Measurements from ENCODE around the gene NBPF12. TPM values are rescaled to one million over a fixed set of nuclear protein-coding genes. Genes with fewer than 3 reads are reported as not detected.
"Not testable (repeated sequence)": the region's sequence is repeated elsewhere in the genome, so short reads cannot be mapped to it uniquely, and the experiment has no call there.

Gene NBPF12, protein sequence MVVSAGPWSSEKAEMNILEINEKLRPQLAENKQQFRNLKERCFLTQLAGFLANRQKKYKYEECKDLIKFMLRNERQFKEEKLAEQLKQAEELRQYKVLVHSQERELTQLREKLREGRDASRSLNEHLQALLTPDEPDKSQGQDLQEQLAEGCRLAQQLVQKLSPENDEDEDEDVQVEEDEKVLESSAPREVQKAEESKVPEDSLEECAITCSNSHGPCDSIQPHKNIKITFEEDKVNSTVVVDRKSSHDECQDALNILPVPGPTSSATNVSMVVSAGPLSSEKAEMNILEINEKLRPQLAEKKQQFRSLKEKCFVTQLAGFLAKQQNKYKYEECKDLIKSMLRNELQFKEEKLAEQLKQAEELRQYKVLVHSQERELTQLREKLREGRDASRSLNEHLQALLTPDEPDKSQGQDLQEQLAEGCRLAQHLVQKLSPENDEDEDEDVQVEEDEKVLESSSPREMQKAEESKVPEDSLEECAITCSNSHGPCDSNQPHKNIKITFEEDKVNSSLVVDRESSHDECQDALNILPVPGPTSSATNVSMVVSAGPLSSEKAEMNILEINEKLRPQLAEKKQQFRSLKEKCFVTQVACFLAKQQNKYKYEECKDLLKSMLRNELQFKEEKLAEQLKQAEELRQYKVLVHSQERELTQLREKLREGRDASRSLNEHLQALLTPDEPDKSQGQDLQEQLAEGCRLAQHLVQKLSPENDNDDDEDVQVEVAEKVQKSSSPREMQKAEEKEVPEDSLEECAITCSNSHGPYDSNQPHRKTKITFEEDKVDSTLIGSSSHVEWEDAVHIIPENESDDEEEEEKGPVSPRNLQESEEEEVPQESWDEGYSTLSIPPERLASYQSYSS (N-terminal part only)
- total RNA-seq: 1 to 10 TPM; 6.6 to 7.8 TPM

DNA sequence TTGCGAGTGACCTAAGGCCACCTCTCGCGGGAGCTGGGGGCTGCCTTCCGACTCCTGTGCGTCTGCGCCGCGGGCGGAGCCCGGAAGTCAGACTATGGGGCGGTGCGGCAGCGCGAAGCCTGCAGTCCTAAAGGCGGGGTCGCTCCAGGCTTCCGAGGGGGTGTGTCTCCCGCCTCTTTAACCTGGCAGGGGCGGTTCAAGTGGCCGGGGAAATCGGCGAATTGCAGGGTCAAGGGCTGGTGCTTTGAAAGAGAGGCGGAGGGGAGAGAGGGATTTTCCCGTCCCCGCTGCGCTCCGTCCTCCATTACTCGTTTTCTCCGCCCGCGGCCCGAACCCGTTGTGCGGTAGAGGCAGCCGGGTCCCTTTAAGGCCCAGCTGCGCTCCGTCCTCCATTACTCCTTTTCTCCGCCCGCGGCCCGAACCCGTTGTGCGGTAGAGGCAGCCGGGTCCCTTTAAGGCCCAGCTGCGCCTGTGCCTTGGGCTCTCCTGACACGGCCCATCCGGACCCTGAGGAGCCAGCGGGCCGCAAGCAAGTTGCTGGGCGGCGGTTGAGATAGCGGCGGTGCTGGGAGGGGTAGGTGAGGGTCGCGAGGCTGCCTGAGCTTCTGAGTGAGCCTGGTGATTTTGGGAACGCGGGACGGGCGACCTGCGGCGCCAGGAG is at the start of gene NBPF12:
NBPF12 (plus strand) TSS at position 83 of the 661 bp plus-strand sequence. CDS start 21,820 bp downstream, outside the sequence.
- H3K27me3 ChIP-seq; H3K36me3 ChIP-seq; intact Hi-C loops (cut with DNase I); H3K4me1 ChIP-seq; H3K9me3 ChIP-seq: not testable (repeated sequence)
- H3K27ac ChIP-seq: peak within 1 kb of the TSS; percentile 86
- H3K9ac ChIP-seq (ENCODE audit: low read depth in 2 of 2, low read length in 2 of 2): peak within 1 kb of the TSS; percentile 34 to 73
- DNase-seq: peak; percentile 87
- H3K4me3 ChIP-seq: peak within 1 kb of the TSS; percentile 76

DNA sequence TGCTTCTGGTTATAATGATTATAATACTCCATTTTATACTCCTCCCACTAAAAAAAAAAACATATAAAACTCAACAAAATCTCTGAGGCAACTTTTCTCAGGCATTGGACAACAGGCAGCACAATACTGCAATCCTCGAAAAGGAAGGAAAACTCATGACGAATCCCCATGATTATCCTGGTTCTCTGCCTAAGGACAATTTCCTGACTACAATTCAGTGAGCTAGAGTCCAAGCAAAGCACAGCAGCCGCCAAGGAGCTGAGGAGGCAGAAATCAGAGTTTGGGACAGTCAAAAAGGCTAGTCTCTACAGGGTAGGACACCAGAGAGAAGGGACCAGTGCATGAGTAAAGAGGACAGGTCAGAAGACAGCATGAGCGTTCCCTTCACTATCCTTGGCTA is 46.8 kb upstream of the NBPF12 start:
- H3K9ac ChIP-seq (ENCODE audit: low read depth in 2 of 2, low read length in 2 of 2); H3K36me3 ChIP-seq; H3K4me3 ChIP-seq; H3K9me3 ChIP-seq; intact Hi-C loops (cut with DNase I); H3K27ac ChIP-seq; DNase-seq; H3K4me1 ChIP-seq; H3K27me3 ChIP-seq: not testable (repeated sequence)

DNA sequence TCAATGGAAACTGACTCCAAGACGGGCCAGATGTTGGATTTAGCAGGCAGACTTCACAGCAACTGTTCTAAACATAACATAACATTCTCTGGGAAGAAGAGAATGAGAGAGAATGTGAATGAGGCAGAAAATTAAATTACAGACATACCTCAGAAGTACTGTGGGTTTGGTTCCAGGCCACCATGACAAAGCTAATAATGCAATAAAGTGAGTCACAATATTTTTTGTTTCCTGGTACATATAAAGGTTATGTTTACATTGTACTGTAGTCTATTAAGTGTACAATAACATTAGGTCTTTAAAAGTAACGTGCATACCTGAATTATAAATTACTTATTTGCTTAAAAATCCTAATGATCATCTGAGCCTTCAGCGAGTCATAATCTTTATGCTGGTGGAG is 45.8 kb upstream of the NBPF12 start:
- H3K27ac ChIP-seq; H3K4me3 ChIP-seq; H3K36me3 ChIP-seq; intact Hi-C loops (cut with DNase I); DNase-seq; H3K27me3 ChIP-seq; H3K4me1 ChIP-seq; H3K9ac ChIP-seq (ENCODE audit: low read depth in 2 of 2, low read length in 2 of 2); H3K9me3 ChIP-seq: not testable (repeated sequence)

DNA sequence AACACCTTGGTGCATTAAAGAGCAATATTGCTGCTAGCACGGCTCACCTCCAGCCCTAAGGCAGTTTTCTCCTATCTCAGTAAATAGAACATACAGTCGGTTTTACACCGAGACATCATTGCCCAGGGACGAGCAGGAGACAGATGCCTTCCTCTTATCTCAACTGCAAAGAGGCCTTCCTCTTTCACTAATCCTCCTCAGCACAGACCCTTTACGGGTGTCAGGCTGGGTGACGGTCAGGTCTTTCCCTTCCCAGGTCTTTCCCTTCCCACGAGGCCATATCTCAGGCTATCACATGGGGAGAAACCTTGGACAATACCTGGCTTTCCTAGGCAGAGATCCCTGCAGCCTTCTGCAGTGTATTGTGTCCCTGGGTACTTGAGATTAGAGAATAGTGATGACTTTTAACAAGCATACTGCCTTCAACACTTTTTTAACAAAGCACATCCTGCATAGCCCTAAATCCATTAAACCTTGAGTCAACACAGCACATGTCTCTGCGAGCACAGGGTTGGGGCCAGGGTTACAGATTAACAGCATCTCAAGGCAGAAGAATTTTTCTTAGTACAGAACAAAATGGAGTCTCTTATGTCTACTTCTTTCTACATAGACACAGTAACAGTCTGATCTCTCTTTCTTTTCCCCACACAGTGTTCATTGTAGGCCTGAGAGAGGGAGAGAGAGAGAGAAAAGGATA is 30.4 kb upstream of the NBPF12 start:
- H3K27me3 ChIP-seq; H3K36me3 ChIP-seq; H3K9me3 ChIP-seq; H3K27ac ChIP-seq; H3K4me1 ChIP-seq; DNase-seq; H3K9ac ChIP-seq (ENCODE audit: low read depth in 2 of 2, low read length in 2 of 2); H3K4me3 ChIP-seq; intact Hi-C loops (cut with DNase I): not testable (repeated sequence)

DNA sequence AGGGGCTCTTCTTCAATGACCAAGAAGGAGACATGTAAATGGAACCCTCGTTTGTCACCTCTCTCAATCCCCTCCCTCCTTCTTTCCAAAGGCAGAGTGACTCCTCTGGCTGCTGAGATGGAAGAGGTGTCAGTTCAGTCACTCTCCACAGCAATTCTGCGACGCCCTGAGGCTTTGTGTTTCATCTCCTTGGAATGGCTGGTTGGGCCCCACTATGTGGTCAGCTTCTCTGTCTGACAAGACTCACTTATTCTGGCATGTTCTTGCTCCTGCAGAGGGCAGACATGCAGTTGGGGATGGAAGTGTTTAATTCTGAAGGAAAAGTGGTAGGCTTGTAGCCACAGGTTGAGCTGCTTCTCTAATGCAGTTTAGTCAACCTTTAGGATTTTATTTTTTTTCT is 25.1 kb upstream of the NBPF12 start:
- H3K27ac ChIP-seq; H3K9me3 ChIP-seq; H3K9ac ChIP-seq (ENCODE audit: low read depth in 2 of 2, low read length in 2 of 2); DNase-seq; H3K36me3 ChIP-seq; H3K27me3 ChIP-seq; H3K4me3 ChIP-seq; H3K4me1 ChIP-seq; intact Hi-C loops (cut with DNase I): not testable (repeated sequence)

DNA sequence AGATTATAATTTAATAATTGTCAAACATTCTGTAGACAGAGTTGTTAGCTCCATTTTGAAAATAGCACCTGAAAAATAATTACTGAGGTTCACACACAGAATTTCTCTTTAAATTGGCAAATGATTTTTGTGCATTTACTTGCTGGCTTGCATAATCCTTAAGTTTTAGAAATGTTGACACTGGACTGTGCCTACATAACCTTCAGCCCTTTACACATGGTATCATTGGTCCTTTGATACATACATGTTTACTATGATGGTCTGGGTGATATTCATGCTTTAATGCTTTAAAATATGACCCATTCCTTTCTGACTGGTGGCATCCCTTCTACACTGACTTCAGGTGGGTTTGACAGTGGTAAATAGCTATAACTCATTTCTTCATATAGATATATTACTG is 17.3 kb upstream of the NBPF12 start:
- H3K9ac ChIP-seq (ENCODE audit: low read depth in 2 of 2, low read length in 2 of 2); H3K27ac ChIP-seq; H3K36me3 ChIP-seq; H3K4me1 ChIP-seq; intact Hi-C loops (cut with DNase I); H3K4me3 ChIP-seq; H3K27me3 ChIP-seq; DNase-seq; H3K9me3 ChIP-seq: not testable (repeated sequence)

DNA sequence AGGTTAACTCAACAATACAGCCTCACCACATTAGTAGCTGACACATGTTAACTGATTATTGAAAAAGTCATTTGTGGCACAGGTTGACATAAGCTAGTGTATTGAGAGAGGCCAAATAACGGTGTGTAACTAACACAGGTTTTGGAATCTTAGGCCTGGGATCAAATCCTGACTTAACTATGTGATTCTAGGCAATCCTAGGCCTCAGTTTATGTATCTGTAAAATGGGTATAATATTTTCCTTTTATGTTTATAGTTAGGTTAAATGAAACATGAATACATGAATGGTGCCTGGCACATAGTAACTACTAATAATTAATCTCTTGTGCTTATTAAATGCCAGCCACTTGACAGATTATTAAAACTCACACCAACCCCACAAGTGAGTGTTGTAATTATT is 15.5 kb upstream of the NBPF12 start:
- H3K27me3 ChIP-seq; H3K9ac ChIP-seq (ENCODE audit: low read depth in 2 of 2, low read length in 2 of 2); DNase-seq; H3K9me3 ChIP-seq; H3K27ac ChIP-seq; intact Hi-C loops (cut with DNase I); H3K4me1 ChIP-seq; H3K4me3 ChIP-seq; H3K36me3 ChIP-seq: not testable (repeated sequence)

DNA sequence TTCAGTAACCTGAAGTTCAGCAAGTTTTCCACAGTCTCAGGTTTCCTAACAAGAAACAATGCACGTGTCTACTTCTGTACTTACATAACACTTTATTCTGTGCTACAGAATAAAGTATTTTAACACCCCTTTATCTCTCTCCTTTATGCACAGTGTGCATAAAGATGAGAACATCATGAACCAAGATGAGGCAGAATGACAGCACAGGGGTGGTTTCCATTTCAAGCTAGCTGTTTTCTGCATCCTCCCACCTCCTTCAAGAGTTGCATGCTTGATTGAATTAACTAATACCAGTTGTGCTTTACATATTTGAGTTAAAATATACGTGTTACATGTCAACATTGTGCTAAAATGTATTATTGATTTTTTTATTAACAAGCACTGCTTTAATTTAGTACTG is 14.0 kb upstream of the NBPF12 start:
- DNase-seq; H3K4me3 ChIP-seq; H3K9ac ChIP-seq (ENCODE audit: low read depth in 2 of 2, low read length in 2 of 2); H3K9me3 ChIP-seq; H3K36me3 ChIP-seq; H3K27me3 ChIP-seq; H3K27ac ChIP-seq; intact Hi-C loops (cut with DNase I); H3K4me1 ChIP-seq: not testable (repeated sequence)

DNA sequence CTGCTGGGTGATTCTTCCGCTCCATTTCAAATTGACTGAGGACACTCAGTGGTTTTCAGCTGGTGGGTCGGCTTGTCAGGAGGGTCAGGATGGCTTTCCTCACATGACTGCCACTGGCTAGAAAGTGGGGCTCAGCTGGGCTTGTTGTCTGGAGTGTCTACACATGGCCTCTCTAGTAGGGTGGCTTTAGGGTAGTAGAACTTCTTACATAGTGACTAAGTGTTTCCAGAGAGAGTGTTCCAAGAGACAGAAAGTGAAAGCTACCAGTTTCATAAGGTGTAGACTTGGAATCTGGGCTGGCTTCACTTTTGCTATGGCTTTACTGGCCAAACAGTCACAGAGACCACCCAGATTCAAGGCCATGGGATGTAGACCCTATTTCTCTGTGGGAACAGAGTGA is 11.7 kb upstream of the NBPF12 start:
- H3K27me3 ChIP-seq; H3K9me3 ChIP-seq; H3K36me3 ChIP-seq; DNase-seq; H3K4me1 ChIP-seq; H3K27ac ChIP-seq; H3K9ac ChIP-seq (ENCODE audit: low read depth in 2 of 2, low read length in 2 of 2); H3K4me3 ChIP-seq; intact Hi-C loops (cut with DNase I): not testable (repeated sequence)

DNA sequence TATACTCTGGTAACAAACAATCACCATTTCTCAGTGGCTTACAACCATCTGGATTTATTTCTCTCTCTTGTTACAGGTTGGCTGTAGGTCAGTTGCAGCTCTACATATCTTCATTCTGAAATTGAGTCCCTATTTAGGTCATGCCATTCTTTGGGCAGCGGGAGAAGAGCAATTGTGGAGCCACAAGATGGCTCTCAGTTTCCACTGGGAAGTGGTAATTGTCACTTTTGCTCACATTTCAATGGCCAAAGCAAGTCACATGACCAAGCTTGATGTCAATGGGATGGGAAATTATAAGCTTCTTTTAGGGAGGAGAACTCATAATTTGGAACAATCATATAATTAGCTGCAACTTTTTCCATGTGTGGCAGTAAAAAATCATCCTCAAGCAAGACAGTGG is 7.9 kb upstream of the NBPF12 start:
- H3K36me3 ChIP-seq: not testable (repeated sequence)

DNA sequence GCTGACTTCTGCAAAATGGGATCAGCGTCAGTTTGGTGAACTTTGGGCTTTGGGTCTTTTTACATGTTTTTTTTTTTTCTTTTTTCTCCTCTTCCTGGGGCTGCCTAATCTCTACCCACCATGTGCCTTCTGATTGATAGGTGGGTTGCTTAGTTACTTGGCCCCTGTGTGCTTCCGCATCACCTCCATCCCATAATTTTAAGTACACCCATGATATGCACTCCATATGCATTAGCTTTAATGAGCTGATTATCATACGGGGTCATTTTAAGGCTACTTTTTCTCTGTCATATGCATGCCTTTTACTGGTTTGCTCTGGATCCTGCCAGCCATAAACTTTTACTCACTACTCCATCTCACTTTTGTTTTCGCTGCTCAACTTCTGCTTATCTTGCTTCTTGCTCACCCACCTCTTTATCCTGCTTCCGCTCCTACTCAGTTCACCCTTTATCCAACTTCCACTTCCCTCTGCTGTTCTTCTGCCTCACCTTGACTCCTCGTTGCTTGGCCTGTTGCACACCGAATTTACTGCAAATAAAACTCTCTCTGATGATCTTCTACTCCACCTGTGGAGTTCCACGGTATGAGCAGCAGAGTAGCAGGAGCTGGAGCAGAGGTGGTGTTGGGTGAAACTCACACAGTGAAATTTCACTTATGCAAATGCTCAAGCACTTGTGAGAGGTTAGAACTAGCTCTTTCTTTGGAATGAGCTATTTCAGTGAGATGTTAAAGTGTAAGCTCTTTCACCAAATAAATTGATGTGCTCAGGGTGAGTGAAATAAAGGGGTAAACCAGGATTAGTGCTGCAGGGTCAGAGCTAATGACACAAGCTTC is 3.5 kb upstream of the NBPF12 start:
- DNase-seq; H3K9me3 ChIP-seq; H3K27ac ChIP-seq; H3K36me3 ChIP-seq; H3K4me3 ChIP-seq; H3K9ac ChIP-seq (ENCODE audit: low read depth in 2 of 2, low read length in 2 of 2); H3K27me3 ChIP-seq; H3K4me1 ChIP-seq; intact Hi-C loops (cut with DNase I): not testable (repeated sequence)

More for the DNA sequence above, 7.9 kb upstream of the NBPF12 start:
- H3K27ac ChIP-seq; intact Hi-C loops (cut with DNase I); H3K9me3 ChIP-seq; H3K9ac ChIP-seq (ENCODE audit: low read depth in 2 of 2, low read length in 2 of 2); H3K4me3 ChIP-seq; DNase-seq; H3K4me1 ChIP-seq; H3K27me3 ChIP-seq: not testable (repeated sequence)

DNA sequence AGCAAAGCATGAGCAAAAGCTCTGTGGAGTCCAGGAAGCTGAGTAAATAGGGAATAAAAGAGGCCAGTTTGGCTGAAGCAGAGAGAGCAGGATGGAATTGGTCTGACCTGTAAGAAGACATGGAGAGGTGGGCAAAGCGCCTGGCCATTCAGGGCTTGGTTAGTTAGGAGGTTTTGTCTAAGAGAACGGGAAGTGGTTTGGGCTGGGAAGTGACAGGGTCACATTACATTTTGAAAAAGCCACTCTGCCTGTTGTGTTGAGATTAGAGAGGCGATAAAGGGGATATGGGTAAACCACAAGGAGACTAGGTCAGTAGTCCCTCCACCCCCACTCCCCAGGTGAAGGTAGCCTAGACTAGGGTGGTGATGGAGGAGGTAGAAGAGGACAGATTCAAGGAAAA is 662 bp upstream of the NBPF12 start:
- H3K9me3 ChIP-seq; H3K27ac ChIP-seq; H3K36me3 ChIP-seq; DNase-seq; intact Hi-C loops (cut with DNase I); H3K4me3 ChIP-seq; H3K9ac ChIP-seq (ENCODE audit: low read depth in 2 of 2, low read length in 2 of 2); H3K27me3 ChIP-seq; H3K4me1 ChIP-seq: not testable (repeated sequence)
